AG09319 (cell line): ENCODE results near the gene ZCCHC14.

ENCODE experiments used
- DNase-seq: peaks from one replicate; pipeline ENCODE4 v3.0.0-alpha.2; 2010; ENCODE audit warnings: low read depth; ENCODE audit errors: extremely low read depth
- TF ChIP-seq, protein P1 (sequence below): IDR thresholded peaks from 2 replicates; pipeline ENCODE4 v1.5.1; 2011; ENCODE audit warnings: low read depth, mild to moderate bottlenecking, inconsistent platforms, low read length, moderate library complexity

The ZCCHC14 gene

DNA sequence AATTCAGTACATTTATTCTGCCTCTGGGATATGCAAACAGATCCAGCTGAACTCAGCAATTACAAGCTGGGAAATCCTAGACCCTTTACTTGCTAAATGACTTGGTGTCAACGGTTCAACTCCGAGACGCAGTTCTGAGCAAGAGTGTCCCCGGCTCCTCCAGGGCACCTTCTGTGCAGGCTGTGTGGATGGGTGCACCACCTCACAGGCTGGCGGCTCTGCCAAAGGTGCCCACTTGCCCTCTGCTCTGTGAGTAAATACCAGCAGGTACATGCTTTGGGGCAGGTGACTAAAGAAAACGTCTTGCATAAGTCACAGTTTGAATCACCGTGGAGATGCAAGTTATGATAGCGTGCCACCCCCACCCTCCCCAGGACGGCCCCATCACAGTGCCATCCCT is 77.4 kb downstream of the ZCCHC14 start:
- TF ChIP-seq, protein P1, sequence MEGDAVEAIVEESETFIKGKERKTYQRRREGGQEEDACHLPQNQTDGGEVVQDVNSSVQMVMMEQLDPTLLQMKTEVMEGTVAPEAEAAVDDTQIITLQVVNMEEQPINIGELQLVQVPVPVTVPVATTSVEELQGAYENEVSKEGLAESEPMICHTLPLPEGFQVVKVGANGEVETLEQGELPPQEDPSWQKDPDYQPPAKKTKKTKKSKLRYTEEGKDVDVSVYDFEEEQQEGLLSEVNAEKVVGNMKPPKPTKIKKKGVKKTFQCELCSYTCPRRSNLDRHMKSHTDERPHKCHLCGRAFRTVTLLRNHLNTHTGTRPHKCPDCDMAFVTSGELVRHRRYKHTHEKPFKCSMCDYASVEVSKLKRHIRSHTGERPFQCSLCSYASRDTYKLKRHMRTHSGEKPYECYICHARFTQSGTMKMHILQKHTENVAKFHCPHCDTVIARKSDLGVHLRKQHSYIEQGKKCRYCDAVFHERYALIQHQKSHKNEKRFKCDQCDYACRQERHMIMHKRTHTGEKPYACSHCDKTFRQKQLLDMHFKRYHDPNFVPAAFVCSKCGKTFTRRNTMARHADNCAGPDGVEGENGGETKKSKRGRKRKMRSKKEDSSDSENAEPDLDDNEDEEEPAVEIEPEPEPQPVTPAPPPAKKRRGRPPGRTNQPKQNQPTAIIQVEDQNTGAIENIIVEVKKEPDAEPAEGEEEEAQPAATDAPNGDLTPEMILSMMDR: no peak
- no peak for DNase-seq

DNA sequence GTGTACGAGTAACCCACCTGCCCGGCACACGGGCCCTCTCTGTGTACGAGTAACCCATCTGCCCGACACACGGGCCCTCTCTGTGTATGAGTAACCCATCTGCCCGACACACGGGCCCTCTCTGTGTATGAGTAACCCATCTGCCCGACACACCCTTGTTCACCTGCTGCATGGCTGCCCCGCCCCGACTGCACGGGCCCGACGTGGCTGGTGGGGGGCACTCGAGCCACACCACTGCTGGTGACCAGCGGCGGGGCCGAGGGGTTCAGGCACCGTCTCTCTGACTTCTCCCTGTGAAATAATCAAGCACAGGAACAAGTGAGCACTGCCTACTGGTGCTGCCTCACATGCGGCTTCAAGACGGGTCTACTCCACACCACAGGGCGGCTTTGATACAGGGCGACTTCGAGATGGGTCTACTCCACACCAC is 78.6 kb downstream of the ZCCHC14 start:
- TF ChIP-seq, protein P1: no peak
- no peak for DNase-seq

DNA sequence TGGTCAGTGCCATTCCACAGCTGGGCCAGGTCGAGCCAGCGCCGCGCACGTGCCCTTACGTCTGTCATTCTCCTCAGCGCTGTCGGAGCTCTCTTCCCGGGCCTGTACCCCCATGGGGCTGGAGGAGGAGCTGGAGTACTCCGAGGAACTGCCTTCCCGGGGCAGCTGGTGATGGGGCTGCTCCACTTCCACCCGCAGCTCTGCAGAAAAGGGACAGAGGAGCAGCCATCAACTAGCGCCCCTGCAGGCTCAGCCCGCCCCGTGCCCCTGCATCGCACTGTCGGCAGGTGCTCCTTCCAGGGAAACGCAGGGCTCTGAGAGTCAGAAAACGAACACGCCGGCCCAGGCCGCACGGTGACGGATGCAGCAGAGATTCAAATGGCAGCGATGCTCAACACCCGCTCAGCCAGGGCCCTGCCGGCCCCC is 79.8 kb downstream of the ZCCHC14 start:
- no peak for DNase-seq
- TF ChIP-seq, protein P1: no peak

DNA sequence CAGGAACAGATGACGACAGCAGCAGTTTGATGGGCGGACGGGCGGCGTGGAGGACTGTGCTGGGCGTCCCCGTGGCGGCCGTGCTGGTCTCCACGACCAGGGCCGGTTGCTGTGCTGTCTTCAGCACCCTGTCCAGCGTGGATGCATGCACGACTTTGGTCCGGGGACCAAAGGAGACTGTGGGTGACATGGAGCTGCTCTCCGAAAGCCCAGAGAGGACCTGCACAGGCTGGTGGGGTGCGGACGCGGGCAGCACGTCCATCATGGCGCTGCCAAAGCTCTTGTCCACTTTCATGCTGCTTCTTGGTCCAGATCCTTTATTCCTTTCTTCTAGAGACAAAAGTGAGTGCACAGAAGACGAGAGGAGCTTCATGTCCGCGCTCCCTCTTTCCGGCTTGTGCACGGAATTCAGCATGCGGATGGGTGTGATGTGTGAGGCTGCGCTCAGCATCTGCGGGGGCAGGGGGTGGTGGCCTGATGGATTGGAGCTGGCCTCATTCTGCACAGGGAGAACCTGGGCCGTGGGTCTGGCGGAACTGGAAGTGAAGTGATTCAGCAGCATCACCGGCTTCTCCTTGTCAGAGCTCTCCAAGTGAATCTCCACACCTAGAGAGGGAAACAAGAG is 80.3 kb downstream of the ZCCHC14 start:
- TF ChIP-seq, protein P1: no peak
- no peak for DNase-seq

DNA sequence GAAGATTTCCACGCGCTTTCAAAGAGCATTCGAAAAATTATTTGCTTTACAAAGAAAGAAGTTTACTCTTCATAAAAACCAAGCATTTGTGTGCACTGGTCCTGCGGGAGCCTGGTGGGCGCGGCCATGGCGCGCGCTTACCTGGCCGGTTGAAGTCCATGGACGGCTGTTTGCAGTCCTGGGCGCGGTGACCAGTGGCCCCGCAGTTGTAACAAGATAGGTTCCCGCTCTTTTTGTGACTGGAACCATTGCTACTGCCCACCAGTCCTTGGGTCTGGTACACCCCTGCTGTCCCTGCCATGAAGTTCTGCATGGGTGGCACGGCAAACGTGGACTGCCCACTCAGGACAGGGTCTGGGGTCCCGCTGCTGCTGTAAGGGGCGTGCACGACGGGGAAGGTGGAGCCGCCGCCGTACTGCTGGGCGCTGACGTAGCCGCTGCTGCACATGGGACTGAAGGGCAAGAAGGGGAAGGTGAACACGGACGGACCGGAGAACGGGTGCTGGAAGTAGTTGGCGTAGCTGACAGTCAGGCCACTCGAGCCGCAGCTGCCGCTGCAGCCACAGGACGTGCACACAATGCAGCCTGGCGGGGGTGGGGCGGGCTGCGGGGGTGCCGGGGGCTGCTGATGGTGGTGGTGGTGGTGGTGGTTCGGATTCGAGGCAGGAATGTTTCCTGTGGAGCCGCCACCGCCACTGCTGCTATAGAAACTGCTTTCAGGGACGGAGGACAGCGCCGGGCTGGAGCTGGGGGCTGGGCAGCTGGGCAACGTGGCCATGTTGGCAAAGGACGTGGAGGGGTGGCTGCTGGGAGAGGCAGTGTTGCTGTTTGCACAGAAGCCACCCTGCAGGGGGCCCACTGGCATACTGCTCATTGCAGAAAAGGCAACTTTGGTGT is 81.2 kb downstream of the ZCCHC14 start:
- DNase-seq: no peak
- TF ChIP-seq, protein P1: no peak

DNA sequence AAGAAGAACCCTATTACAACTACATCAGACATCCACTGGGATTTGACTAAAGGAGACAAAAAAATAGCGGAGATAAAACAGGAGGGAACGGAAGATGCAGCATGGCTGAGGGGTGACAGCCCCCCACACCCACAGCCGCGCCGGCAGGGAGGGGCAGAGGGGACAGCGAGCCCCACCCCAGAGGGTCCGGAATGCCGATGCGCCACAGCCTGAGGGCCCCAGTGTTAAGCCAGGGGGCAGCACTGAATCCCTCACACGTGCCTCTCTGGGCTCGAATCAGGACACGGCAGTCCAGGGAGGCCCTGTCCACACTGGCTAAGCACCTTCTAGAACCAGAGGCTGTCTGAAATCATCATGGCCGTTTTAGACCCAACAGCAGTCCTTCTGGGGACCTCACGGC is 81.9 kb downstream of the ZCCHC14 start:
- TF ChIP-seq, protein P1: no peak
- DNase-seq: no peak

DNA sequence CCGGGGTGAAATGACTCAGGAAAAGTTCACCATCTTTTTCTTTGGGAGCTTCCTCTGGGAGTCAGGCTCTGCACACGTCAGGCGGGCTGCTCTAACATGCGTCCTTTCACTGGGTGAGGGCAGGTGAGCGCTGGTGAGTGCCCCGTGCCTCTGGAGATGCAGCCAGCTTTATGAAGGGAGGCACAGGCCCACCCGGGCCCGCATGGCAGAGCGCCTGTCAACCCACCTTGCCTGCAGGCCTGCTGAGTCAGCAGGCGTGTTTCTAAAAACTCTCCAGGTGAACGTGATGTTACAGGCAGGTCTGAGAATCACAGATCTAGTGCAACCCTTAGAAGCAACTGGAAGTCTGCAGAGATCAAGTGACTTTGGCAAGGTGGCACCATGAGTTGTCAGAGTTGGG is 82.3 kb downstream of the ZCCHC14 start:
- TF ChIP-seq, protein P1: no peak
- DNase-seq: no peak
